Myocyte (in vitro differentiated cells): ENCODE results near the gene PTPN14. TPM values are rescaled to one million over a fixed set of nuclear protein-coding genes. Genes with fewer than 3 reads are reported as not detected.
A peak's percentile ranks its signal among the peaks of the same experiment; 100 is the strongest.
"Not testable (repeated sequence)": the region's sequence is repeated elsewhere in the genome, so short reads cannot be mapped to it uniquely, and the experiment has no call there.

Experiments used
- DNase-seq: peaks from one replicate; pipeline ENCODE4 v3.0.0-alpha.2; 2012; ENCODE audit warnings: low read depth
- total RNA-seq: library from RNA; depleted of rRNA; stranded (reverse); fragments of >200 nt; gene quantifications from 2 replicates; pipeline ENCODE4 v1.2.3, GENCODE V29; 2014

The PTPN14 gene
- total RNA-seq, 1 donor from 2014 or later = 17.8 TPM

DNA sequence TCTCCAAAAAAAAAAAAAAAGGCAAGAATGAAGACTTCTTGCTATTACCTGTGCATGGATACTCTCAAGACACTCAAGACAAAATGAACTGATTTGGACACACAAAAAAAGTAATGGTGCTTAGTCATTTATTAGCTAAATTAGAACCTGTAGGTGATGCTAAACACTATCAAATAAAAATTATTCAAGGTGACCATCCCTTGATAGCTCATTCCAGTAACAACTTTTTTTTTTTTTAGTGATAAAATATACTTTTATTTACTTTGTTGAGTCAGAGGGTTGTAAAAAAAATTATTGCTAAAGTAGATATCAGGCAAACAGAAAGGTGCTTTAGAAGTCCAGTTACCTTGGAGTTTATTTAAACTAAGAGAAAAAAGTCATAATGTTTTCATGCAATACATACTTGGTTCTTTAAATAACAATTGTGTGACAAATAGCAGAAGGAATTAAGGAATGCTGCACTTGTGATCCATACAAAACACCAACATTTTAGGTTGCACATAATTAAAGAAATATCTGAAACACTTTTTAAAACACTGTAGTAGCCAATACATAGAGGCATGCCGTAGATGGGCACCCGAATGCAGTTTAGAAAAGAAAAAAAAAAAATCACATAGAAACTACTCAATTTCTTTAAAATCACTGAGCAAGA is 69.3 kb downstream of the PTPN14 start:
- DNase-seq = not testable (repeated sequence)

DNA sequence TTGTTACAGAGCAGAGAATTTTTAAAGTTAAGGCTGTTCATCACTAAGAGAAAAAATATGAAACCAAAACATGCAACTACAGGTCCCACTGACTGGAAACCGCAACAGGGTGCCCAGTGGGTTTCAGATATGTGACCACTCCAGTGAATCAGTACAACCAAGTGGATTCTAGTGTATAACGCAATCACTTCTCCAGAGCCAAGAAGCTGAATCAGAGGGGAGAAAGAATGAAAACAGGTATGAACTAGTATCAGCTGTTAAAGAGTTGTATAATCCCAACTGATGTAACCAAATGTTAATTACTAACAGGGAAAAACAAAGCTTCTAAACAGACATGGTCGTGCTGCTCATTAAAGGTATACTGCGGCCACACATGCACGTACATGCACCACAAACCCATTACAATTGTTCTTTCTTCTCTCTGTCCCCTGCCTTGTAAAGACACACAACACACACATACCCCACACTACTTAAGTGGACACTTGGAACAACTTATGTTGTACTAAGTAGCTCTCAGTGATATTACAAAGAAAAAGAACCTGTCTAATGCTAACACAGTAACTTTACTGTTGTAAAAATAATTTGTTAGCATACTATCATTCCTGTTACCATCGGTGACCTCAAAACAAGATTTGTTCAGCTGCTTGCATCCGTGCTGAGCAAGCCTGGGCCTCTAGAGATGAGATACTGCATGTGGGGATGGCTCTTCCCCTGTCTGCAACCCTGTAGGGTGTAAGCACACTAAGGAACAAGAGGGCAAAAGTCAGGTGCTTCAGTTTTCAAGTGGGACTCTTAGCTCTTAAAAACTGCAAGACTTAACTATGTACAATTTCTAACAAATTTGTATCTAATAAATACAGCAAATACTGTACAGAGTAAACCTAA is 74.2 kb downstream of the PTPN14 start:
- peak; percentile 87 for DNase-seq

DNA sequence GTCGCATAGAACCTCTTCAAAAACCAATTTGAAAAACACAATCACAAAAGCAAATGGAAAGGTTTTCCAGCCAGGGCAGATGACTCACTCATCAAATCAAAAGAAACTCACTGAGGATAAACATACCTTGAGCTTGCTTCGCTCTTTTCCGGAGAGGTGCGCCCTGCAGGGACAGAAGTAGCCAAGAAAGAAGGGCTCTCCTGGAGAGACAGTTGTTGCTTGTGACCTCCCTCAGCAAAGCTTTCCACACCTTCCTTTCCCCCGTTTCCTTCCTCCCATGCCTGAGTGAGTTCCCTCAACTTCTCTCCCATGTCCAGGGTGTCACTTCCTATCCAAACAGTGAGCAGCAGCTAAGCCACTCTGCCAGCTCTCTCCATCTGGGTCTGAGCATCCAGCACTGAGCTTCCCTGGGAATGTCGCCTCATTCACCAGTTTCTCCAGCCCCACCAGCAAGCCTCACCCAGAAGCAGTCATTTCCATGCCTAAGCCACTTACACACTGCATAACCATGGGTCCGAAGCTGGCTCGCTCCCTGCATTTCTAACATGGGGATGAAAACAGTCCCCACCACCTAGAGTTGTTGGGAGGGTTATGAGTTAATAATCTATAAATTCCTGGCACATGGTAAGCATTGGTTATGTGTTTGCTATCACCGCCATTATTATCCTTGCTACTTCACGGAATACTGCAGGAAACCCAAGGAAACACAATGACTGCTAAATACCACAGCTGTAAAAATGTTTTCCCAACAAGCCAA is 75.0 kb downstream of the PTPN14 start:
- DNase-seq = no peak

DNA sequence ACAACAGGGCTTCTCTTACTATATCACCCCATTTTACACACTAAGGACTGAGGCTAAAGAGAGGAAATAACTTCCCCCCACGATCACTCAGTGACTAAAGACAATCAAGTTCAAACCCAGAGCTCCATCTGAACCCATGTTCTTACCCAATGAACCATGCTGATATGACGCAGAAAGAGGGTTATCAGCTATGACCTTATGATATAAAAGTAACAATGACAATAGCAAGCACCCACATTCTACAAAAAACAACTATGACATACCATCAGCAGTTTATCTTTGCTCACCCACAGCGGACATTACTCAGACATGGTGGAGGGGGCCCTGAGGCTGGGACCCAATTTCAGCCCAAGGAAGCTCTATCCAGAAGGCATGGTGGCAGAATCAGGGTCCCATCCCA is 75.7 kb downstream of the PTPN14 start:
- DNase-seq = no peak

DNA sequence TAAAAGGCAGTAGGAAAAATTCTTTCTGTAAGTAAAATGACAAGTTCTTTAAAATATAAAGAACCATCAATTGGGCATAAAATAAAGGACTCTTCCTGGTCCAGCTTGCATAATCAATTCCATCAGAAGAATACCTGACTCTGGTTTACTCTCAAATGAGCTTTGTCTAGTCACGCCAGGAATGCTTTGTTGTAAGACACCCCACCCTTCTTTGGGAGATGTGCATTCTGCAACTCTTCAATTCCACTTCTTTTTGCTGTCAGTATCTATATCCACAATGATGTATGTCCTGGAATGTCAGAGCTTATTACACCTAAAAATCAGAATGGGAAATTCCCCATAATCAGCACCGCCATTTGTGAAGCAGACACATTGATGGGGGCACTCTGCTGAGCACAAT is 76.1 kb downstream of the PTPN14 start:
- no peak for DNase-seq

DNA sequence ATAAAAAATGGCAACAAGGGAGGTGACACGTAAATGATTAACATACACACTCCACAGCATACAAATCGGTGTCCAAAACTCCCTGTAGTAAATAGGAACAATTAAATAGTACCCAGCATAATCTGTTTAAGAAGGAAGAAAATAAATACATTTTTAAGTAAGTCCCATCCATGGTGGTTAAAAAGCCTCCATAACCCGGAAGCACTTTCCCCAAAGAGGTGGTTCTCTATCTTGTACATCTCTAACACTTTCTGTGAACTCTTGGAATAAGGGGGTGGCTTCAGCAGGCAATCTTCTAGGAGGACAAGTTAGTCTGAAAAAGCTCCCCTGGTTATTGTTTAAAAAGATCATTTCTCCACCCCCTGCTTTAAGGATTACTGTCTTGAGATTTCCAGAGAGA is 76.9 kb downstream of the PTPN14 start:
- no peak for DNase-seq

DNA sequence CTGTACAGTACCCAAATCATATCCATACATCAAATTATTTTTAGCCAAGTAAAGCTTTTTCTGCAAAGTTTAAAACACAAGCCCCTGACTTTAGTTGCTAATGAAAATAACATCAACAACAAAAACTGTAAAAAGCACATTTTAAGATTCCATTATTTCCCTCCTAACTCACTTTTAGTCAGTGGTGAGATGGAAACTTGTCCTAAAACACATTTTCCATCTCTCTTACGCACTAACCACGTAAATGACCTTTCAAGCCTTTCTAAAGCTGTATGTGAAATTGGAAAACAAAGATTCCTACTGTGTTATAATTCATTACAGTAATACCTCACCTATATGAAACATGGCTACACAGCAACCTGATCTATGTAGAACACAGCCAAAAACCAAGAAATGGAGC is 77.5 kb downstream of the PTPN14 start:
- no peak for DNase-seq

DNA sequence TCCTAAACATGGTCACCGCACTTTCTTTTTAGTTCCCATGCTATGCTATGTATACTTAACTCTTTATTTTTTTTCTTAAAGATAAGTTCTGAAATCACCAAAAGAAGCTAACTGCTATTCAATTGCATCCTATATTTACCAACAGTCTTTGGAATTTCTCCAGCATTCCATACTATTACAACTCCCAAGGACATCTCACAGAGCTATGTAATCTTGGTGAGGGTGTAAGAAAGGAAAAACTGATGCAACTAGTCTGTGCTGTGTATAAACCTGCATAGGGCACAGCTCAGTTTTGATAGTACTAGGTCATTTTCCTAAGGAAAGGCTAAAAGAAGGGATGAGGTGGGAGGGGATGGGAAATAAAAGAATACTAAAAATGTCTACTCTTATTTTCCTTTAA is 78.0 kb downstream of the PTPN14 start:
- no peak for DNase-seq

DNA sequence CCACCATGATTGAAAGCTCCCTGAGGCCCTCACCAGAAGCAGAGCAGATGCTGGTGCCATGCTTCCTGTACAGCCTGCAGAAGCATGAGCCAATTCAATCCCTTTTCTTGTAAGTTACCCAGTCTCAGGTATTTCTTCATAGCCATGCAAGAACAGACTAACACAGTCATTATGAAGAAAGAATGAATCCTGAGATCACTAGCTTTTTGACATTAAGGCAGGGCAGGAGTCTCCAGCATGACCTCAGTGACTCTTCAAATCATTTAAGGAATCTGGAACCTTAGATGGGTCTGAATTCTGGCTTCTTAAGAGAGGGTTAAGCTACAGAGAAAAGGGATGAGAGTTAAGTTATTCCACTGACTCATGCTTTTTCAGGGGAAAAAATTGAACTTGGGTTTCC is 79.0 kb downstream of the PTPN14 start:
- no peak for DNase-seq

DNA sequence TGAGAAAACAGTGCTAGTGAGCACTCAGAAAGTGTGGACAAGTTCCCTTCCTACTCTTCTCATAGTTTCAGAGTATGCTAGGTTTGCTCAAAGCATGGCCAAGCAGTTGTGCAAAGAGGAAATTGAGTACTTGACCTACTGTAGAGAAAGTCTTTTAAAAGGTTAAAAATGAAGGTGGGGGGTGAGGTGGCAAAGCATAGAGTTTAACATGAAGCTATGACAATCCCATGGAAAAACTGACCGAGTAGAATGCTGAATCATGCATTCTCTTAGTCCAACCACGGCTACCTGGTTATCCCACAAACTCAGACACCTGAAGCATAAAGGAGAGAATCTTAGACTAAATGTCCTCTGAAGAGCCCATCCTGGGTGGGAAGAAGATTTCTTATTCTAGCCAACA is 79.9 kb downstream of the PTPN14 start:
- no peak for DNase-seq

DNA sequence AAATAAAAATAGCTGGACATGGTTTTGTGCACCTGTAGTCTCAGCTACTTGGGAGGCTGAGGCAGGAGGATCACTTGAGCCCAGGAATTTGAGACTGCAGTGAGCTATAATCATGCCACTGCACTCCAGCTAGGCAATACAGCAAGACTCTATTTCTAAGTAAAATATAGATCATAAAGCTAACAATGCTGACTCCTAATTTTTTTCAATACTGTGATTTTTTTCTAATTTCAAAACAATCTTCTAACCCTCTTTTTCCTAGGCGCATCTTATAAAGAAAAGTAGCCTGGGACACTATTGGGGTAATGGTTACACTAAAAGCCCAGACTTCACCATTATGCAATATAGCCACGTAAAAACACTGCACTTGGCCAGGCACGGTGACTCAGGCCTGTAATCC is 81.3 kb downstream of the PTPN14 start:
- no peak for DNase-seq

DNA sequence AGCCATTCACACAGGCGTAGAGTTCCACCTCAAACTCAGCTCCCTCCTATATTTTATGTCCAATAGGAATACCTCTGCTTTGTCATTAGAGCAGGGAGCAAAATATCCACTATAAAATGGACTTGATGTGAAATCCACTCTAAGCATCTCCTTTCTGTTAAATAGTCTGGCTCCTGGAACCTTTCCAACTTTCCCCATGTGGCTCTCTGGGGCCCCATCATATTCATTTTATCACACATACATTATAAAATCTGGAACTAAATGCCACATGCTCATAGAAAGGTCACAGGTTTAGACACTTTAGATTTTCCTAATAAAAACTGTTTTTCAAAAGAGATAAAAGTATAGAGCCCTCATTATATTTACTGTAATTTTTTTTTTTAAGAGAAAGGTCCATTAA is 82.1 kb downstream of the PTPN14 start:
- DNase-seq = no peak

DNA sequence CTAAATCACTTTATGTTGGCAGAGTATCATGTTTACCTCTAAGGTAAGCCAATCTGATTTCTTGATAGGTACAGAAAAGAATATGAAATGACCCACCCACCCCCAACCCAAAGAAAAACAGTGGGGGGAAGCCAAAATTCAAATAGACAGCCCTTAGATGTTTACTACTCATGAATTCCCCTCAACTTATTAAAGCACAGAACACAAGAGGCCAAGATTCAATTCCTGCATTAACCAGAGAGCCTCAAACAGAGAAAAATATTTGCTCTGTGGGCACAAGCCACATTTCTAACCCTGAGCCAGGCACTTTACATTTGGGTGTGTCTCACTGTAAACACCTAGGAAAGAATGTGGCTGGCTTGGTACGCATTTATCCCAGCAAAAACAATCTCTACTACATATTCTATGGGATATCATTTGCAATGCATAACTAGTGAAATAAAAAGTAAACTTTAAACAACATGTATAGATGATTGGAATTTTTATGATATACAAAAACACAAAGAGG is 84.3 kb downstream of the PTPN14 start:
- no peak for DNase-seq

DNA sequence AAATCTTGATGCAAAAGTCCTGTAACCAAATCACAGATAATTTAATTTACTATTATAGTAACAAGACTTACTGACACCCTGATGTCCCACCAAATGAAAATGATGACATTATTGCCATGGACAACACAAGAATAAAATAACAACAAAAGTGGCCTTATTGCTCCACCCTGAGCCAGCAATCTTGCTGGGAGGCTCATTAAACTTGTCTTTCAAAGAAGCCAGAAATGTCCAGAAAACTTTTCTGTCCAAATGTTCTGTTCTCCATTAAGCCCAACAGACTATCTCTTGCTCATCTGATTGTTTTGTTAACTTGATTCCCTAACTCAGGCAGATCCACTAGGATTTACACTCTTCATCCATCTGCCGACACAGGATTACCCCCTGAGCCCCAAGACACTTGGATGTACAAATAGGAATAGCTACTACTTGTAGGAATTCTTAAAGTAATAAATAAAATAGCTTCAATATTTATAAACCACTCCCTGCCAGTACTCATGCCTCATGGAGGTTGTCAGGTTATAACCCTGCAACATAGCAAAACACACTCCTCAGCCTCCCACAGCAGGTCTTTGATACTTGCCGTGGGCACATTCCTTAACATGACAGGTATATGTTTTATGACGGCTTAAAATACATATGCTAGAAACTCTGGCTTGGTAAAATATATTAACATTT is 84.9 kb downstream of the PTPN14 start:
- no peak for DNase-seq

DNA sequence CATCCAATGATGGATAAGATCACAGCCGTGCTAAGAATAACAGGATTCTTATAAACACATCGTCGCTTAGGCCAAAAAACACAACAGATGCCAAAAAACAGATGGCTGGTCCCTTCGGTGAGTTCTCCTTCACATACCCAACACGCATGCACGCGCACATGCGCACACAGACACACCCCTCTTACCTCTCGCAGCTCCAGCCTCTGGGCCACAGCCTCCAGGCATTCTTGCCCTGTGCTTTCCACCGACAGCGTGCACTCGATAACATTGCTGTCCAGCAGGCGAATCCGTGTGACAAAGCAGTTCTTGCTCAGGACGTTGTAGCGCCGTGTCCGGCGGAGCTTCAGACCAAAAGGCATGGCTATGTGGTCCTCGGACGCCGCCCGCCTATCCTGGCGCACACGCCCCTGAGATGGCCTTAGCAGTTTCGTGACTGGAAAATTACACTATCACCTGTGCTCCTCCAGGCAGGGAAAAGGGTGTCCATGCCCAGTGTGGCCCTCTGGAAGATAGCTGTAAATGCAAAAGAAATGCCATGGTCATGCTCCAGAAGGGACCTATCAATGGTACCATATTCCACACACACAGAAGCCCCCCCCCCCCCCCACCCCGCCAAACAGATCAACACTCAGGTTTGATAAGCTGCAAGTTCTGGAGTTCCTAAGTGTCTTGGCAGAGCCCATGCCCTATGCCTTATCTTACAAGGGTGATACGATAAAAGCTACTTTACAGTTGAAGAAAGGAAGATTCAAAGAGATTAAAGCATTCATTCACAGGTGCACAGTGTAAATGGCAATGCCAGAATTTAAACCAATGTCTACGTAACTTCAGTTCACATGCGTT is 86.7 kb downstream of the PTPN14 start:
- no peak for DNase-seq

DNA sequence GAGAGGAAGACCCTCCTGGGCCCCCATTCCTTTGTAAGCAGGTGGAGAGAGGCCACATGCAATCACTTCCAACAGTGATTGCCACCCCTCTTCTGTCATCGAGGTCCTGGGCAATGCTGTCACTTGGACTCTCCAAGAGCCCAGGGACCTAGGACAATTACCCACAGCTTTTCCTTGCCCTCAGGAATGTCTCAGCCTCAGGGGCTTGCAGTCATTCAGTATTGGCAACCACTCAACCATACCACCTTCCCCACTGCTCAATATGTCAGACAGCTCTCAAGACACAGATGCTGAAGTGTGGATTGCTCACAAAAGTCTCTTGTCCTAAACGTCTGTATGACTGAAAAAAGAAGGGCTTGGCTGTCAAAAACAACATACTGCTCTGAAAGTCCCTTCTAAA is 87.8 kb downstream of the PTPN14 start:
- no peak for DNase-seq

DNA sequence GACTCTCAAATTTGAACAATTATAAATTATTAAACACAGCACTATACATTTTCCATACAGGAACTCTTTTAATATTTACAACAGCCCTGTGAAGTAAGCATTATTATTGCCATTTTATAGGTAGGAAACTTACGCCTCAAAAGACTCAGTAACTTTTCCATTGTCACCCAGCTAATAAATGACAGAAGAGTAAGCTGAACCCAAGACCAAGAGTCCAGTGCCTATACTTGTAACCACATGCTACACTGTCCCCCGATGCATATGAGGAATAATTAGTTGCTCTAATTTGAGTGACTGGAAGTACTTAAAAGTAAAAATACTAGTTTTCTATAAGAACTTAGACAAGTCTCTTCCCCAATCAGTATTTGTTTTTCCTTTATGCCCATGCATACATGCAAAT is 88.5 kb downstream of the PTPN14 start:
- no peak for DNase-seq

DNA sequence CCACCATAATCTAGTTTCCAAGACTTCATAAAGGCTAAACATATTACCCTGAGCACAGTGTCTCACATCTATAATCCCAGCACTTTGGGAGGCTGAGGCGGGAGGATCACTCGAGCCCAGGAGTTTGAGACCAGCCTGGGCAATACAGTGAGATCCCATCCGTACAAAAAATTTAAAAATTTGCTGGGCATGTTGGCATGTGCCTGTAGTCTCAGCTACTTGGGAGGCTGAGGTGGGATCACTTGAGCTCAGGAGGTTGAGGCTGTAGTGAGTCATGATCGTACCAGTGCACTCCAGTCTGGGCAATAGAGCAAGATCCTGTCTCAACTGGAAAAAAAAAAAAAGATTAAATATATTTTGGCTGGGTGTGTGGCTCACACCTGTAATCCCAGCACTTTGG is 90.1 kb downstream of the PTPN14 start:
- DNase-seq = no peak

DNA sequence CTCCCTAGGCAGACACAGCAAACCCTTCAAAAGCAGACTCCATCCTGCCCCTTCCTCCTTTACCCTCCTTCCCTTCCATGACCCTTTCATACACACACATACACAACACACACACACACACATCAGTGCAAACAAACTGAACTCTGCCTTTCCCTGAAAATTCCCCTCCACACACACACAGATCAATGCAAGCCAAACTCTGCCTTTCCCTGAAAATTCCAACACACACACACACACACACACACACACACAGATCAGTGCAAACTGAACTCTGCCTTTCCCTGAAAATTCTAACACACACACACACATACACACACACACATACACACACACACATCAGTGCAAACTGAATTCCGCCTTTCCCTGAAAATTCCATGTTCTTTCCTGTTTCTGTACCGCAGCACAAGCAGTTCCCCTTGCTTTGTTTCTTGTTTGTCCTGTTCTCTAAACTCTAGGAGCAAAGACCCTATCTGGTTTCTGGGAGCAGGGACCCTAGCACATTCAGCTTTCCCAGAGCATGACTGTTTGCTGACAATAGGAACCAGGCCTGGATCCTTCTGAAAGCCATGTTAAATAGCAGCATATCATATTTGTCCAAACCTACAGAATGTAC is 91.0 kb downstream of the PTPN14 start:
- DNase-seq = no peak

DNA sequence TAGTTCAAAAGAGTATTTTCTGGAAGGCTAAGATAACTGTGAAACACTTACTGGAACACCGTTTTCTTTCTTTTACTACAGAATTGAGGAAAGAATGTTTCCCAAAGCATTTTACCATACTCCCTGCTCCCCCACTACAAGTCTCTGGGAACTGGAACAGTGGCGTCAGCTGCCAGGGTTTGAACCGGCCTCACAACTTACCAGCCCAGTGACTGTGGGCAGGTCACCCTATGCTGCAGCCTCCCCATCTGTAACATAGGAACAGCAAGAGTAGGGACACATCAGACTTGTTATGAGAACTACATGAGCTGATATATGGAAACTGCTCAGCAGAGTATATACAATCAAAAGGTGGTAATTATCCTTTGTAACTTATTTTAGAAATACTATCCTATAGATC is 91.5 kb downstream of the PTPN14 start:
- no peak for DNase-seq
